ENCODE data around the gene THEMIS. TPM values are rescaled to one million over a fixed set of nuclear protein-coding genes. Genes with fewer than 3 reads are reported as not detected.

Gene THEMIS
- total RNA-seq, 1 donor from 2014 or later: 5.6 TPM

DNA sequence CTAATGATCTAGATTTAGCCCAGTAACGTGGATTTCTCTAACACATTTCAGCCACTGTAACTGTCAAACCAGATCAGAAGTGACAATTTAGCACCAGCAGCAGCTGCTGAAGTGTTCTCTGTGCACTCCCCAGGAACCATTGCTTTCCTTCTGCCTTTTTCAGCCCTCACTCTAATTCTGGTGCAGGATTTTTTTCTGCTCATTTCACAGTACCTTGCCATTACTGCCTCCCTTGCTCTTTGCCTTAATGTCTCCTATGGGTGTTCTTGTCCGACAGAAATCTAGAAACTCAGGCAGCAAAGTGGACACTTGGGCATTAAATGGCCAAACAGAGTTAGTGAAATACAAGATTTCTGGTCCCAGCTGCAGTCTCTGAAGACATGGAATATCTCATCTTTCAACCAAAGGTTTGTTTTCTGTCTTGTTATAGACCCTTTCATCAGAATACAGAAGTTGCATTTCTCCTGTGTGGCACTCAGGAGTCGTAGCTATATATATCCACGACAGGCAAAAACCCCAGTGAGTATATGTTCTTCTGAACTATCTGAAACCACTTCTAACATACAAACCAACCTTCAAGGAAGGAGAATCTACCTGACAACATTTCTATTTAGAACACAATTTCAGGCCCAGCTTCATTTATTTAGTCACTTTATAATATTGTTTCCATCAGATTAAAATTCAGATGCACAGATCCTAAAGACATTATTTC, 92.9 kb downstream of the THEMIS start:
- Histone ChIP-seq H3K9me3 (no peaks in the 10 kb centered on the region), H3K4me3 (no peak overlapping the region), H3K27ac (no peak overlapping the region), H3K36me3 (no peaks in the 10 kb centered on the region), H3K27me3 (no peaks in the 10 kb centered on the region), H3K4me1 (no peaks in the 10 kb centered on the region)
- TF ChIP-seq, protein P1, sequence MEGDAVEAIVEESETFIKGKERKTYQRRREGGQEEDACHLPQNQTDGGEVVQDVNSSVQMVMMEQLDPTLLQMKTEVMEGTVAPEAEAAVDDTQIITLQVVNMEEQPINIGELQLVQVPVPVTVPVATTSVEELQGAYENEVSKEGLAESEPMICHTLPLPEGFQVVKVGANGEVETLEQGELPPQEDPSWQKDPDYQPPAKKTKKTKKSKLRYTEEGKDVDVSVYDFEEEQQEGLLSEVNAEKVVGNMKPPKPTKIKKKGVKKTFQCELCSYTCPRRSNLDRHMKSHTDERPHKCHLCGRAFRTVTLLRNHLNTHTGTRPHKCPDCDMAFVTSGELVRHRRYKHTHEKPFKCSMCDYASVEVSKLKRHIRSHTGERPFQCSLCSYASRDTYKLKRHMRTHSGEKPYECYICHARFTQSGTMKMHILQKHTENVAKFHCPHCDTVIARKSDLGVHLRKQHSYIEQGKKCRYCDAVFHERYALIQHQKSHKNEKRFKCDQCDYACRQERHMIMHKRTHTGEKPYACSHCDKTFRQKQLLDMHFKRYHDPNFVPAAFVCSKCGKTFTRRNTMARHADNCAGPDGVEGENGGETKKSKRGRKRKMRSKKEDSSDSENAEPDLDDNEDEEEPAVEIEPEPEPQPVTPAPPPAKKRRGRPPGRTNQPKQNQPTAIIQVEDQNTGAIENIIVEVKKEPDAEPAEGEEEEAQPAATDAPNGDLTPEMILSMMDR (IDR thresholded peaks at IDR 0.05): no peak
- TF ChIP-seq POLR2A (IDR thresholded peaks at IDR 0.05) (no peak), POLR2AphosphoS5 (IDR thresholded peaks at IDR 0.05; ENCODE audit: insufficient read depth in 1 of 2, low read depth in 1 of 2) (no peak)
- intact Hi-C loops (cut with DNase I): no loop called here
- DNase-seq (ENCODE audit: extremely low spot score in 2 of 2): no peak

DNA sequence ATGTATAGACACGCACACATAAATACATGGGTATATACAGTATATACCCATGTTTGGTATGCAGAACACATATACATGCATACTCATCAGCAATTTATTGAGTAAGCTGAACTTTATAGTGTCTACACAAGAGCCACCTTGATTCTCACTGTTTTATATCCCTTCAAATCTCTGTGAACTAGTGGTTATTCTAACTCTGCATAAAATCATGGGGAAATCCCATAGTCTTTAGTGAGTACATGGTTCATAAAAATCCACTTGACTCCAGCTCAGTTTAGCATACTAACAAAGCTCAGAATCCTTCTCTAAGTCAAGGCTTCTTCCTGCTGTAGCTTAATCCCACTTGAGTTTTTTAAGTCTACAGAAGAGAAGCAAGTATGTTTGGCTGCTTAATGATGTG, 104.1 kb downstream of the THEMIS start:
- no peak overlapping the region for H3K27ac ChIP-seq

DNA sequence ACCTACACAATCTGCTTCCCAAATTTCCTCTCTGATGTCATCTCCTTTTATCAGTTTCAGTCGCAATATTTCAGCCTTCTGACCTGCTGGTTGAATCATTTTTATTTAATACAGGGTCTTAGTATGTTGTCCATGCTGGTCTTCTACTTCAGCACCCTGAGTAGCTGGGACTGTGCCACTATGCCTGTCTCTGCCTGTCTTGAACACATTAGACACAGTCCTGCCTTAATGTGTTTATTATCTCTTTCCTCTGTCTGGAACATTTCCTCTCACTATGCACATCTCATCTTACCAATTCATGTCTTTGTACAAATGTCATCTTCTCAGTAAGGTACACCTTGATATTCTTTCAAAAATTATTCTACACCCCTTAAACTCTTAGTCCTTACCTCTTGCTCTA, 106.5 kb downstream of the THEMIS start:
- Histone ChIP-seq H3K4me3 (no peak overlapping the region), H3K36me3 (no peaks in the 10 kb centered on the region), H3K27ac (no peak overlapping the region), H3K27me3 (no peaks in the 10 kb centered on the region), H3K9me3 (no peaks in the 10 kb centered on the region), H3K4me1 (no peaks in the 10 kb centered on the region)
- no peak for TF ChIP-seq POLR2AphosphoS5 (IDR thresholded peaks at IDR 0.05; ENCODE audit: insufficient read depth in 1 of 2, low read depth in 1 of 2)
- DNase-seq (ENCODE audit: extremely low spot score in 2 of 2): no peak
- intact Hi-C loops (cut with DNase I): no loop called here

More for the DNA sequence above, 104.1 kb downstream of the THEMIS start:
- Histone ChIP-seq H3K9me3 (no peaks in the 10 kb centered on the region), H3K4me1 (no peaks in the 10 kb centered on the region), H3K27me3 (no peaks in the 10 kb centered on the region), H3K4me3 (no peak overlapping the region), H3K36me3 (no peaks in the 10 kb centered on the region)
- intact Hi-C loops (cut with DNase I): no loop called here
- no peak for TF ChIP-seq POLR2A (IDR thresholded peaks at IDR 0.05)
- TF ChIP-seq, protein P1 (IDR thresholded peaks at IDR 0.05): no peak
- TF ChIP-seq POLR2AphosphoS5 (IDR thresholded peaks at IDR 0.05; ENCODE audit: insufficient read depth in 1 of 2, low read depth in 1 of 2): no peak
- DNase-seq (ENCODE audit: extremely low spot score in 2 of 2): no peak

DNA sequence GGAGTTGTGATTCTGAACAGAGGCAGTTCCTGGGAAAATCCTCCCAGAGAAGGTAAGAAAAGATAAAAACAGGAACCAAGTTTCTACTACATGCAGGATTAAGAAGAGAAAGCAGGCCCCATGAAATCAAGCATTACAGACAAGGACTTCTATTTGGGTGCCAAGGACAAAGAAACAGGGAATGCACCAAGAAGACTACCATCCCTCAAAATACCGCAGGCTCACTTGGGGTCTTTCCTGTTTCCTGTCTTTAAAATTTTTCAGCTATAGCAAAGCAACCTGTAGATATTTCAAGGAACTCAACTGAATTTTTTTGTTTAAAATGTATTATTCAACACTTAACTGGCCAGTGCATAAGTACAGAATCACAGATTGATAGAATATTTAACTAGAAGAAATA, 107.5 kb downstream of the THEMIS start:
- Histone ChIP-seq H3K4me1 (no peaks in the 10 kb centered on the region), H3K4me3 (no peak overlapping the region), H3K9me3 (no peaks in the 10 kb centered on the region), H3K27me3 (no peaks in the 10 kb centered on the region), H3K27ac (no peak overlapping the region), H3K36me3 (no peaks in the 10 kb centered on the region)
- intact Hi-C loops (cut with DNase I): no loop called here
- no peak for DNase-seq (ENCODE audit: extremely low spot score in 2 of 2)
- TF ChIP-seq POLR2A (IDR thresholded peaks at IDR 0.05) (no peak), POLR2AphosphoS5 (IDR thresholded peaks at IDR 0.05; ENCODE audit: insufficient read depth in 1 of 2, low read depth in 1 of 2) (no peak)
- TF ChIP-seq, protein P1 (IDR thresholded peaks at IDR 0.05): no peak

DNA sequence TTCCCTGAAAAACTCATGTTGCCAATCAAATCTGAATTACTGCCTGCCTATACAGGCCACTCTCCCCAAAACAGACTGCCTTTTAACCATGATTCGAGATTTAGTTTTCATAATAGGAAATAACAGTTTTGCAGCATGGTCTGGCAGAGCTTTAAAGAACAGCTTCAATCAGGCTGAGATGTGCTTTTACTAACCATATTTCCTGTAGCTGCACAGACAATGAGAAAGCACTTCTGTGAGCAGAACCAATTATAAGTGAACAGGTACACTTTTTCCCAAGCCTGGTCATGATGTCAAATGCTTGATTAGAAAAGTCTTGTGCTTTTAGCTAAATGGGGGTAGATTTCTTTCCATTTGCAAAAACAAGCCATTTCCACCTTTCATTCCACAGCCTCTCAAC, 108.2 kb downstream of the THEMIS start:
- intact Hi-C loops (cut with DNase I): no loop called here
- Histone ChIP-seq H3K27ac (no peak overlapping the region), H3K36me3 (no peaks in the 10 kb centered on the region), H3K4me3 (no peak overlapping the region), H3K4me1 (no peaks in the 10 kb centered on the region), H3K9me3 (no peaks in the 10 kb centered on the region), H3K27me3 (no peaks in the 10 kb centered on the region)
- no peak for TF ChIP-seq POLR2AphosphoS5 (IDR thresholded peaks at IDR 0.05; ENCODE audit: insufficient read depth in 1 of 2, low read depth in 1 of 2)
- TF ChIP-seq POLR2A (IDR thresholded peaks at IDR 0.05): no peak
- TF ChIP-seq, protein P1 (IDR thresholded peaks at IDR 0.05): no peak
- DNase-seq (ENCODE audit: extremely low spot score in 2 of 2): no peak
